IMR-90 (cell line): ENCODE measurements around the gene ADAMTSL2. TPM values are rescaled to one million over a fixed set of nuclear protein-coding genes. Genes with fewer than 3 reads are reported as not detected.
A peak's percentile ranks its signal among the peaks of the same experiment; 100 is the strongest.

Experiments
- ATAC-seq: fragments of 200-7000 bp; cut with Tn5 transposase; 2 replicates; pipeline ENCODE4 v1.9.1; 2020; ENCODE audit warnings: low read depth, mild to moderate bottlenecking, moderate library complexity
- BruUV-seq: library from RNA; stranded (reverse); fragments of 400-500 nt; replicated peaks from 2 replicates; lab custom pipeline; 2021; lab: Mats Ljungman, UMichigan
- CTCF ChIA-PET: fragments of 300-600 bp; formaldehyde crosslinking; extraction: SDS; loops from one replicate; lab custom pipeline; 2021; ENCODE audit warnings: antibody characterized with exemption; lab: Yijun Ruan, JAX
- POLR2A ChIA-PET: fragments of 300-600 bp; sonication (Branson Sonifier 250); formaldehyde crosslinking; loops from one replicate; lab custom pipeline; 2022; ENCODE audit warnings: antibody characterized with exemption; ENCODE audit not compliant: unreplicated experiment; lab: Charles Lee
- DNase-seq: peaks from one replicate; pipeline ENCODE4 v3.0.0; 2013
- H2AFZ ChIP-seq: replicated peaks from 2 replicates; pipeline ENCODE3; 2013; ENCODE audit warnings: low read length, mild to moderate bottlenecking; ENCODE audit not compliant: poor library complexity
- H2AK5ac ChIP-seq: 2 replicates; pipeline ENCODE4 v1.6.1; 2013; ENCODE audit warnings: low read depth, low read length, inconsistent platforms
- H2AK9ac ChIP-seq: replicated peaks from 2 replicates; pipeline ENCODE3; 2013; ENCODE audit warnings: mild to moderate bottlenecking, low read depth, low read length, moderate library complexity; ENCODE audit not compliant: poor library complexity
- H2BK120ac ChIP-seq: 2 replicates; pipeline ENCODE4 v1.6.1; 2013; ENCODE audit warnings: low read depth, low read length, inconsistent platforms
- H2BK15ac ChIP-seq: 3 replicates; pipeline ENCODE4 v1.6.1; 2013; ENCODE audit warnings: low read depth, low read length, inconsistent platforms
- H2BK20ac ChIP-seq: 2 replicates; pipeline ENCODE4 v1.6.1; 2013; ENCODE audit warnings: low read depth, mild to moderate bottlenecking, inconsistent platforms, low read length, moderate library complexity
- H2BK5ac ChIP-seq: 2 replicates; pipeline ENCODE4 v1.6.1; 2013; ENCODE audit warnings: mild to moderate bottlenecking, low read depth, low read length, inconsistent platforms; ENCODE audit not compliant: poor library complexity, severe bottlenecking
- H3K14ac ChIP-seq: replicated peaks from 2 replicates; pipeline ENCODE4 v1.6.1; 2013; ENCODE audit warnings: low read depth, low read length, inconsistent platforms
- H3K18ac ChIP-seq: 2 replicates; pipeline ENCODE4 v1.6.1; 2013; ENCODE audit warnings: low read depth, low read length, control low read depth
- H3K23ac ChIP-seq: 2 replicates; pipeline ENCODE4 v1.6.1; 2013; ENCODE audit warnings: low read depth, low read length, inconsistent platforms
- H3K27ac ChIP-seq: 2 replicates; pipeline ENCODE4 v1.5.1; 2013; ENCODE audit warnings: mild to moderate bottlenecking, control low read depth, low read length; ENCODE audit not compliant: insufficient read depth
- H3K27me3 ChIP-seq: 2 replicates; pipeline ENCODE4 v1.6.1; 2013; ENCODE audit warnings: low read length; ENCODE audit not compliant: control insufficient read depth, insufficient read depth
- H3K36me3 ChIP-seq: 2 replicates; pipeline ENCODE4 v1.6.1; 2013; ENCODE audit warnings: low read length, mixed read lengths; ENCODE audit not compliant: control insufficient read depth, insufficient read depth
- H3K4ac ChIP-seq: 2 replicates; pipeline ENCODE4 v1.6.1; 2013; ENCODE audit warnings: low read depth, low read length, inconsistent platforms
- H3K4me1 ChIP-seq: 2 replicates; pipeline ENCODE4 v1.6.1; 2013; ENCODE audit warnings: low read length, mixed read lengths; ENCODE audit not compliant: control insufficient read depth, insufficient read depth
- H3K4me2 ChIP-seq: 2 replicates; pipeline ENCODE4 v1.6.1; 2013; ENCODE audit warnings: low read depth, mild to moderate bottlenecking, control low read depth, low read length, moderate library complexity
- H3K4me3 ChIP-seq: 2 replicates; pipeline ENCODE4 v1.5.1; 2013; ENCODE audit warnings: low read depth, mild to moderate bottlenecking, control low read depth, low read length, moderate library complexity; ENCODE audit not compliant: insufficient read depth
- H3K56ac ChIP-seq: 2 replicates; pipeline ENCODE4 v1.6.1; 2013; ENCODE audit warnings: low read length, inconsistent platforms; ENCODE audit not compliant: insufficient read depth; ENCODE audit errors: extremely low read depth
- H3K79me1 ChIP-seq, 2 experiments: 2 replicates each; pipeline ENCODE4 v1.6.1; 2013; ENCODE audit warnings: low read length in 2 of 2, inconsistent platforms in 1 of 2, low read depth in 1 of 2
- H3K9ac ChIP-seq: 2 replicates; pipeline ENCODE4 v1.6.1; 2013; ENCODE audit warnings: low read depth, low read length, control low read depth
- H3K9me1 ChIP-seq: 2 replicates; pipeline ENCODE4 v1.6.1; 2013; ENCODE audit warnings: low read length, inconsistent platforms; ENCODE audit not compliant: insufficient read depth
- H3K9me3 ChIP-seq: 2 replicates; pipeline ENCODE4 v1.6.1; 2013; ENCODE audit warnings: low read length; ENCODE audit not compliant: control insufficient read depth, insufficient read depth
- H4K20me1 ChIP-seq: 2 replicates; pipeline ENCODE4 v1.6.1; 2013; ENCODE audit warnings: low read length, inconsistent platforms; ENCODE audit not compliant: insufficient read depth
- H4K5ac ChIP-seq: 2 replicates; pipeline ENCODE4 v1.6.1; 2013; ENCODE audit warnings: mild to moderate bottlenecking, low read depth, low read length, control low read depth
- H4K8ac ChIP-seq, 2 experiments: 2 replicates each; pipeline ENCODE4 v1.6.1; 2013; ENCODE audit warnings: low read depth in 2 of 2, low read length in 2 of 2, control low read depth in 1 of 2, inconsistent platforms in 1 of 2
- H4K91ac ChIP-seq: 2 replicates; pipeline ENCODE4 v1.6.1; 2013; ENCODE audit warnings: low read depth, low read length, inconsistent platforms; ENCODE audit not compliant: insufficient read depth
- CHD1 ChIP-seq: IDR thresholded peaks from 2 replicates; pipeline ENCODE4 v1.6.1; 2012; ENCODE audit warnings: low read depth, low read length, improper control_type of control experiment
- MAFK ChIP-seq: IDR thresholded peaks from 2 replicates; pipeline ENCODE4 v1.6.1; 2012; ENCODE audit warnings: low read depth, low read length, improper control_type of control experiment
- MAZ ChIP-seq: IDR thresholded peaks from 2 replicates; pipeline ENCODE4 v1.6.1; 2012; ENCODE audit warnings: low read depth, mild to moderate bottlenecking, low read length, improper control_type of control experiment, moderate library complexity, borderline replicate concordance
- WGBS, 2 experiments: methylation state at CpG; one replicate each; pipeline versions ENCODE4 v1.1.5 to v1.1.7; 2013; ENCODE audit warnings: missing lambda C conversion rate in 2 of 2; ENCODE audit not compliant: insufficient read length in 1 of 2; ENCODE audit errors: extremely low coverage in 2 of 2; 5-methylcytosine and 5-hydroxymethylcytosine counted together
- dilution Hi-C: fragments of 300-500 bp; cut with HindIII; formaldehyde crosslinking; loops from one replicate; pipeline ENCODE4 v1.14.3; 2018; ENCODE audit warnings: low sequenced_read_pairs; ENCODE audit not compliant: unreplicated experiment
- in situ Hi-C: fragments of 300-500 bp; cut with MboI; formaldehyde crosslinking; loops from 3 replicates; pipeline ENCODE4 v1.14.3; 2019; ENCODE audit warnings: low sequenced_read_pairs, inconsistent platforms, mixed read lengths
- intact Hi-C: fragments of 100-400 bp; cut with micrococcal nuclease; formaldehyde crosslinking; loops from 2 replicates; pipeline ENCODE4 v1.10.0; 2022
- polyA plus RNA-seq, 3 experiments: library from polyadenylated mRNA; depleted of rRNA; stranded (reverse); fragments of >200 nt; gene quantifications; 2 replicates each; pipeline ENCODE4 v1.2.3, GENCODE V29; 2012; ENCODE audit warnings: low replicate concordance in 1 of 3
- total RNA-seq: library from RNA; depleted of rRNA; stranded (reverse); fragments of >200 nt; gene quantifications from 2 replicates; pipeline ENCODE4 v1.2.3, GENCODE V29; 2012

The ADAMTSL2 gene
- total and polyA plus RNA-seq, 2 of the 4 experiments (the other 2 are of a cell fraction), result not detected

GRCh38 chr9:133494636-133495326 is 39.7 kb upstream of the ADAMTSL2 start:
- Histone ChIP-seq H3K4me2 (no peak overlapping the region), H2AK9ac (no peak overlapping the region), H2BK120ac (no peak overlapping the region), H3K23ac (no peak overlapping the region), H3K4me3 (no peak overlapping the region), H2BK5ac (no peak overlapping the region), H3K9me1 (peaks cover 5% of the 10 kb centered on the region; the same call in 1 of the 2 replicates), H4K8ac (no peak overlapping the region), H3K79me1 (no peaks in the 10 kb centered on the region), H2BK15ac (no peak overlapping the region), H3K18ac (no peak overlapping the region), H3K9me3 (no peaks in the 10 kb centered on the region; the same call in 1 of the 2 replicates), H2AK5ac (no peak overlapping the region), H3K14ac (no peak overlapping the region), H3K4ac (no peak overlapping the region), H4K5ac (no peak overlapping the region), H2AFZ (peak overlapping the region; percentile 19), H3K27me3 (peaks cover 63% of the 10 kb centered on the region), H4K20me1 (0 out of 2 replicates have a peak, but pooled peaks cover under 1% of the 10 kb centered on the region), H4K91ac (no peak overlapping the region), H2BK20ac (no peak overlapping the region), H3K9ac (no peak overlapping the region), H3K56ac (no peak overlapping the region), H3K27ac (no peak overlapping the region), H3K36me3 (no peaks in the 10 kb centered on the region), H3K4me1 (peaks cover 2% of the 10 kb centered on the region; the same call in 1 of the 2 replicates)
- DNase-seq (no peak), ATAC-seq (no peak)
- no CpG with 5 or more reads among the region's 24 CpGs for WGBS, 2 experiments
- ChIA-PET POLR2A (no interaction called here), CTCF (no interaction called here)
- intact Hi-C loops (no loop called here), in situ Hi-C loops (loop anchor here (25.0 kb wide), 1 partner anchor 457 kb away; the partner anchor contains the start of gene GTF3C5), dilution Hi-C loops (no loop called here)
- no TSS peak for BruUV-seq
- TF ChIP-seq MAFK (no peak), CHD1 (no peak), MAZ (no peak)
